Hepatocyte (in vitro differentiated cells): ENCODE data around the gene GUCY1A1. TPM values are rescaled to one million over a fixed set of nuclear protein-coding genes. Genes with fewer than 3 reads are reported as not detected.

Experiments used
- DNase-seq: peaks from one replicate; pipeline ENCODE4 v3.0.0-alpha.2; 2016; ENCODE audit warnings: low spot score
- H2AFZ ChIP-seq: fragments of 200-600 bp; sonication (generic); 2 replicates; pipeline ENCODE4 v1.6.0; 2016; ENCODE audit warnings: antibody characterized with exemption, mild to moderate bottlenecking
- H3K27ac ChIP-seq: fragments of 200-600 bp; sonication (generic); 2 replicates; pipeline ENCODE4 v1.5.1; 2016; ENCODE audit warnings: mild to moderate bottlenecking
- H3K27me3 ChIP-seq: fragments of 200-600 bp; sonication (generic); 2 replicates; pipeline ENCODE4 v1.6.1; 2016
- H3K36me3 ChIP-seq: fragments of 200-600 bp; sonication (generic); replicated peaks from 2 replicates; pipeline ENCODE4 v1.5.1; 2016; ENCODE audit warnings: low read depth; ENCODE audit not compliant: insufficient read depth
- H3K4me1 ChIP-seq: fragments of 200-600 bp; sonication (generic); 2 replicates; pipeline ENCODE4 v1.5.1; 2016; ENCODE audit warnings: mild to moderate bottlenecking, moderate library complexity; ENCODE audit not compliant: insufficient read depth
- H3K4me2 ChIP-seq: fragments of 200-600 bp; sonication (generic); 2 replicates; pipeline ENCODE4 v1.6.0; 2016
- H3K4me3 ChIP-seq: fragments of 200-600 bp; sonication (generic); 2 replicates; pipeline ENCODE4 v1.5.1; 2016; ENCODE audit warnings: mild to moderate bottlenecking
- H3K79me2 ChIP-seq: fragments of 200-600 bp; sonication (generic); 2 replicates; pipeline ENCODE4 v1.6.0; 2017; ENCODE audit warnings: mild to moderate bottlenecking
- H3K9me2 ChIP-seq: fragments of 200-600 bp; sonication (generic); replicated peaks from 2 replicates; pipeline ENCODE4 v1.6.0; 2017; ENCODE audit warnings: mild to moderate bottlenecking; ENCODE audit not compliant: insufficient read depth
- H3K9me3 ChIP-seq: fragments of 200-600 bp; sonication (generic); 2 replicates; pipeline ENCODE4 v1.5.1; 2016; ENCODE audit warnings: low read depth, mild to moderate bottlenecking
- H4K20me1 ChIP-seq: fragments of 200-600 bp; sonication (generic); 2 replicates; pipeline ENCODE4 v1.6.0; 2016; ENCODE audit warnings: mild to moderate bottlenecking; ENCODE audit not compliant: insufficient read depth, poor library complexity, severe bottlenecking
- EZH2 ChIP-seq: fragments of 200-600 bp; sonication (generic); IDR thresholded peaks from 2 replicates; pipeline ENCODE4 v1.6.1; 2016; ENCODE audit warnings: antibody characterized with exemption, mild to moderate bottlenecking, borderline replicate concordance
- EZH2phosphoT487 ChIP-seq: fragments of 200-600 bp; sonication (generic); IDR thresholded peaks from one replicate; pipeline ENCODE4 v1.6.1; 2018; ENCODE audit warnings: antibody characterized with exemption, mild to moderate bottlenecking, low read depth, moderate library complexity; ENCODE audit not compliant: unreplicated experiment, severe bottlenecking
- WGBS: methylation state at CpG from one replicate; pipeline ENCODE4 v1.1.6; 2016; ENCODE audit warnings: low lambda C conversion rate; ENCODE audit errors: missing lambda C conversion rate; 5-methylcytosine and 5-hydroxymethylcytosine counted together
- polyA plus RNA-seq: library from polyadenylated mRNA; unstranded; fragments of >200 nt; fragmentation: Nextera tagmentation; extraction: Ambion mirVana; gene quantifications from 2 replicates; pipeline ENCODE4 v1.2.1, GENCODE V29; 2016
- total RNA-seq: library from RNA; depleted of rRNA; stranded (reverse); fragments of >200 nt; gene quantifications from 2 replicates; pipeline ENCODE4 v1.2.3, GENCODE V29; 2014
- TF ChIP-seq, protein P1 (sequence below): fragments of 200-600 bp; sonication (generic); IDR thresholded peaks from 2 replicates; pipeline ENCODE4 v1.5.1; 2016; ENCODE audit warnings: antibody characterized with exemption, mild to moderate bottlenecking; ENCODE audit not compliant: poor library complexity

The GUCY1A1 gene
- total and polyA plus RNA-seq, 2 experiments from 2014 or later, result 25.7 to 41.2 TPM

DNA sequence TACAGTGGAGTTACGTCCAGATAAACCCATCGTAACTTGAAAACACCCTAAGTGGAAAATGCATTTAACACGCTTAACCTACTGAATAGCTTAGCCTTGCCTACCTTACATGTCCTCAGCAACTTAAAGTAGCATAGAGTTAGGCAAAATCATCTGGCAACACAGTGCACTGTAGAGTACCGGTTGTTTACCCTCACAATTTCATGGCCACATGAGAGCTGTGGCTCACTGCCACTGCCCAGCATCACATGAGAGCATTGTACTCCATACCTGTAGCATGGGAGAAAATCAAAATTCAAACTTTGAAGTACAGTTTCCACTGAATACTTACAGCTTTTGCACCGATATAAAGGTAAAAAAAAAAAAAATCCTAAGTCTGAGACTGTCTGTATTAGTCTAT lies 40.6 kb downstream of the GUCY1A1 start:
- H3K27ac ChIP-seq, result no peak overlapping the region
- H3K36me3 ChIP-seq, result no peaks in the 10 kb centered on the region
- H3K4me3 ChIP-seq, result no peak overlapping the region
- peaks cover 5% of the 10 kb centered on the region for H3K4me1 ChIP-seq
- TF ChIP-seq EZH2phosphoT487 (no peak), EZH2 (no peak)
- TF ChIP-seq, protein P1, sequence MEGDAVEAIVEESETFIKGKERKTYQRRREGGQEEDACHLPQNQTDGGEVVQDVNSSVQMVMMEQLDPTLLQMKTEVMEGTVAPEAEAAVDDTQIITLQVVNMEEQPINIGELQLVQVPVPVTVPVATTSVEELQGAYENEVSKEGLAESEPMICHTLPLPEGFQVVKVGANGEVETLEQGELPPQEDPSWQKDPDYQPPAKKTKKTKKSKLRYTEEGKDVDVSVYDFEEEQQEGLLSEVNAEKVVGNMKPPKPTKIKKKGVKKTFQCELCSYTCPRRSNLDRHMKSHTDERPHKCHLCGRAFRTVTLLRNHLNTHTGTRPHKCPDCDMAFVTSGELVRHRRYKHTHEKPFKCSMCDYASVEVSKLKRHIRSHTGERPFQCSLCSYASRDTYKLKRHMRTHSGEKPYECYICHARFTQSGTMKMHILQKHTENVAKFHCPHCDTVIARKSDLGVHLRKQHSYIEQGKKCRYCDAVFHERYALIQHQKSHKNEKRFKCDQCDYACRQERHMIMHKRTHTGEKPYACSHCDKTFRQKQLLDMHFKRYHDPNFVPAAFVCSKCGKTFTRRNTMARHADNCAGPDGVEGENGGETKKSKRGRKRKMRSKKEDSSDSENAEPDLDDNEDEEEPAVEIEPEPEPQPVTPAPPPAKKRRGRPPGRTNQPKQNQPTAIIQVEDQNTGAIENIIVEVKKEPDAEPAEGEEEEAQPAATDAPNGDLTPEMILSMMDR, result no peak
- H3K79me2 ChIP-seq, result no peaks in the 10 kb centered on the region
- no peaks in the 10 kb centered on the region for H3K9me2 ChIP-seq
- no peaks in the 10 kb centered on the region for H4K20me1 ChIP-seq
- H2AFZ ChIP-seq, result no peak overlapping the region
- H3K27me3 ChIP-seq, result no peaks in the 10 kb centered on the region
- no peak overlapping the region for H3K4me2 ChIP-seq
- DNase-seq, result no peak
- H3K9me3 ChIP-seq, result no peaks in the 10 kb centered on the region
- WGBS, result 94% methylated on average over 5 of the region's 5 CpGs

DNA sequence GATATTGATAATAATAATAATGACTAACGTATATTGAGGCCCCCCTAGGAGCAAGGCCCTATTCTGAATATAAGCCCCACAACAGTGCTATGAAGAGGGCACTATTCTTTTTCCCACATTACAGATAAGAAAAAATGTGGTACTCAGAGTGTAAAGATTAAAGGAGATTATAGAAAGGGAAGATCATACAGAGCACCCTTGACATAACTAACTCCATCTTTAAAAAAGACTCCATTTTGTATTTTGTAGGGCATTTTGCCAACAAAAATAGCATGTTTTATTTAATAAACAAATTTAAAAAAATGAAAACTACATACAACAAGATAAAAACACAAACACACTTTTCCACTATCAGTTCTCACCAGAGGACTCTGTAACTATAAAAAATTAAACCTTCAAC lies 42.1 kb downstream of the GUCY1A1 start:
- TF ChIP-seq, protein P1, result no peak
- no peak for TF ChIP-seq EZH2phosphoT487
- no peak for TF ChIP-seq EZH2
- Histone ChIP-seq H3K4me3 (no peak overlapping the region), H3K9me2 (no peaks in the 10 kb centered on the region), H3K9me3 (no peaks in the 10 kb centered on the region), H3K27me3 (no peaks in the 10 kb centered on the region), H4K20me1 (no peaks in the 10 kb centered on the region), H3K36me3 (no peaks in the 10 kb centered on the region), H3K4me2 (no peak overlapping the region), H3K27ac (no peak overlapping the region), H3K4me1 (peaks cover 5% of the 10 kb centered on the region), H3K79me2 (no peaks in the 10 kb centered on the region), H2AFZ (no peak overlapping the region)
- DNase-seq, result no peak
- 95% methylated on average over 1 of the region's 1 CpG for WGBS

DNA sequence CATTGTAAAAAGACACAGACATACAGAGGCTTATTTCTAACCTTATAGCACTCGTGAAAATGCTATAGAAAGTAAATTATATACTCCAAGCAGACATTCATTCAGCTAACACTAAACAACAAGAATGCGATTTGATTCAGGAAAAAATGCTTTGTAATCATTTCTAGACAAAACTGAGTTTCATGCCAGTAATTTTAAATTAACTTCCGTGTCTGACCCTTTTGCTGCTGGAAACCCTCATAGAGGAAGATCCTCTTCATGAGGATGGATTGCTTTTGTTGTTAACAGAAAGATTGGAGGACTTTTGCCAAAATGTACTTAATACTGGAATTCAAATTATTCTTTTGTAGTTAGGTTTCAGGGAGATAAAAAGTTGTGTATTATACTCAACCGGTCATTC lies 43.3 kb downstream of the GUCY1A1 start:
- no peak for DNase-seq
- H3K4me1 ChIP-seq, result peaks cover 5% of the 10 kb centered on the region
- no peaks in the 10 kb centered on the region for H3K79me2 ChIP-seq
- H3K4me2 ChIP-seq, result no peak overlapping the region
- no peak overlapping the region for H3K27ac ChIP-seq
- 84% methylated on average over 4 of the region's 4 CpGs for WGBS
- no peaks in the 10 kb centered on the region for H3K36me3 ChIP-seq
- H2AFZ ChIP-seq, result no peak overlapping the region
- no peak overlapping the region for H3K4me3 ChIP-seq
- H3K27me3 ChIP-seq, result no peaks in the 10 kb centered on the region
- H3K9me3 ChIP-seq, result no peaks in the 10 kb centered on the region
- TF ChIP-seq, protein P1, result no peak
- TF ChIP-seq EZH2, result no peak
- TF ChIP-seq EZH2phosphoT487, result no peak
- no peaks in the 10 kb centered on the region for H3K9me2 ChIP-seq
- H4K20me1 ChIP-seq, result no peaks in the 10 kb centered on the region

DNA sequence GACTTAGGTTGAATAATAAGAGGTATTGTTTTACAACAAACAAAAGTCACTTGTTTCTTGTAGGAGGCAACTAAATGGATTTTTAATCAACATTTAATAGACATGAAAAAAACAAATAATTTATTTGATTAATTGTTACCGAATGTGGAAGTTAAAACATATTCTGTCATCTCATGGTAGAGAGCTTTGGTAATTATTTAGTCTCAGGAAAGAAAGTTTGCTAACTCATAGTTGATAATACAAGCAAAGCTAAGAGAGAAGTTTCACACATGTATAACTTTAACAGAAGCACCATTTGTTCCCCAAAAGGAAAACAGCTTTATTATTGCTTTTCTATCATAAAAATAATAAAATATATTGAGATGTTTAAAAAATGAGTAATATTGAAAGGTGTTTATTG lies 44.9 kb downstream of the GUCY1A1 start:
- no peak for TF ChIP-seq EZH2phosphoT487
- TF ChIP-seq, protein P1, result no peak
- no peak for TF ChIP-seq EZH2
- Histone ChIP-seq H3K36me3 (no peaks in the 10 kb centered on the region), H3K27ac (no peak overlapping the region), H3K9me2 (no peaks in the 10 kb centered on the region), H3K4me3 (no peak overlapping the region), H4K20me1 (no peaks in the 10 kb centered on the region), H2AFZ (no peak overlapping the region), H3K27me3 (no peaks in the 10 kb centered on the region), H3K9me3 (no peaks in the 10 kb centered on the region), H3K4me1 (no peaks in the 10 kb centered on the region), H3K4me2 (no peak overlapping the region), H3K79me2 (no peaks in the 10 kb centered on the region)
- WGBS, result 68% methylated on average over 1 of the region's 1 CpG
- DNase-seq, result no peak
